Progenitor cell of endocrine pancreas (in vitro differentiated cells): ENCODE results near the gene SSNA1. TPM values are rescaled to one million over a fixed set of nuclear protein-coding genes. Genes with fewer than 3 reads are reported as not detected.

Experiments
- DNase-seq: peaks from one replicate; pipeline ENCODE4 v3.0.0; 2021; ENCODE audit warnings: low spot score; ENCODE audit not compliant: unreplicated experiment
- H3K27ac Mint-ChIP-seq: 2 replicates; pipeline ENCODE4 v1.8.0; 2021; ENCODE audit warnings: mild to moderate bottlenecking, moderate library complexity, mixed read lengths
- H3K27me3 Mint-ChIP-seq: 2 replicates; pipeline ENCODE4 v1.8.0; 2021; ENCODE audit warnings: mixed read lengths
- H3K36me3 Mint-ChIP-seq: 2 replicates; pipeline ENCODE4 v1.8.0; 2022; ENCODE audit warnings: mixed read lengths; ENCODE audit not compliant: insufficient read depth
- H3K4me1 Mint-ChIP-seq: 2 replicates; pipeline ENCODE4 v1.8.0; 2021; ENCODE audit warnings: low read depth, mixed read lengths
- H3K4me3 Mint-ChIP-seq: 2 replicates; pipeline ENCODE4 v1.8.0; 2021; ENCODE audit warnings: low read depth, mild to moderate bottlenecking, moderate library complexity, mixed read lengths
- H3K9me3 Mint-ChIP-seq: 2 replicates; pipeline ENCODE4 v1.8.0; 2021; ENCODE audit warnings: low read depth, mixed read lengths
- total RNA-seq: library from RNA; stranded (reverse); gene quantifications from 2 replicates; pipeline ENCODE4 v1.2.1, GENCODE V29; 2021
- TF ChIP-seq, protein P1 (sequence below): fragments of 200-600 bp; sonication (generic); IDR thresholded peaks from one replicate; pipeline ENCODE4 v1.5.0; 2021; ENCODE audit warnings: antibody characterized with exemption, mild to moderate bottlenecking; ENCODE audit not compliant: unreplicated experiment

Gene SSNA1
- total RNA-seq, 1 donor from 2014 or later: 52.5 TPM

DNA sequence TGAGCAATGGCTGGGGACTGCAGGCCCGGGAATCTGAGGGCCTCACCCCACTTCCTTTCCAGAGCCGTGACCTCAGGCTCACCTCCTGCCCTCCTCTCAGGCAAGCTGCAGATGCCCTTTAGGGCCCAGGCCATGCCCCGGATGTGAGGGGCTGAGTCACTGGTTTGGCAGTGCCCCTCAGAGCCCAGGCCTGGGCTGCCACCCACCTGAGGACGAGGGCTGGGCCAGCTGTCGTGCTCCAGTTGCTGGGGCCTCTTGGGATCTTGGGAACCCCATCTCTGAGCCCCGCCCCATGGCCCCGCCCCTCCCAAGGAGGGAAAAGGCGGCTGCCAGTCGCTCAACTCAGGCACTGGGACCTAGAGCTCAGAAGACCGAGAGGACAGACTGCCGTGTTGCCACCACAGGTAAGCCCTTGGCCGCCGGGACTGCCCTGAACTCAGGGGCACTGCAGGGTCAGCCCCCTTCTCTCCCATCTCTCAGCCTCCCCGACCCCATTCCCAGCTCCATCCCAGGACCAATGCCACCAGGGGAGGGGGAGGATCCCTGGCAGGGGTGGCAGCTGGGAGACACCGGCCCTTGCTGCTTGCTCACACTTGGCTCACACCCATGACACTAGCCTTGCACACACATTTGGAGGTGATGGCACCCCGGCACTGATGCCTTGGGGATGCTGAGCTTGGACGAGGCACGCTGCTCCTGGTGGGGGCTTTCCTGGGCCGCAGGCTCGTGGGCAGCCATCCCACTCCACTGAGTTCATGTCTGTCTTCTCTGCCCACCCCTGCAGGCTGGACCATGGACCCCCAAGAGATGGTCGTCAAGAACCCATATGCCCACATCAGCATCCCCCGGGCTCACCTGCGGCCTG lies 36.6 kb downstream of the SSNA1 start, which contains the start of gene CYSRT1:
TSS of gene CYSRT1 (plus strand) at position 345 of the 865 bp plus-strand sequence. CDS start at position 793, 448 bp downstream.
- Mint-ChIP-seq H3K36me3 (no peaks in the 10 kb centered on the region), H3K4me1 (peaks cover 9% of the 10 kb centered on the region), H3K27me3 (no peaks in the 10 kb centered on the region), H3K9me3 (no peaks in the 10 kb centered on the region), H3K4me3 (peak within 1 kb of the TSS; percentile 78), H3K27ac (peak within 1 kb of the TSS; percentile 69)
- DNase-seq: no peak
- TF ChIP-seq, protein P1, sequence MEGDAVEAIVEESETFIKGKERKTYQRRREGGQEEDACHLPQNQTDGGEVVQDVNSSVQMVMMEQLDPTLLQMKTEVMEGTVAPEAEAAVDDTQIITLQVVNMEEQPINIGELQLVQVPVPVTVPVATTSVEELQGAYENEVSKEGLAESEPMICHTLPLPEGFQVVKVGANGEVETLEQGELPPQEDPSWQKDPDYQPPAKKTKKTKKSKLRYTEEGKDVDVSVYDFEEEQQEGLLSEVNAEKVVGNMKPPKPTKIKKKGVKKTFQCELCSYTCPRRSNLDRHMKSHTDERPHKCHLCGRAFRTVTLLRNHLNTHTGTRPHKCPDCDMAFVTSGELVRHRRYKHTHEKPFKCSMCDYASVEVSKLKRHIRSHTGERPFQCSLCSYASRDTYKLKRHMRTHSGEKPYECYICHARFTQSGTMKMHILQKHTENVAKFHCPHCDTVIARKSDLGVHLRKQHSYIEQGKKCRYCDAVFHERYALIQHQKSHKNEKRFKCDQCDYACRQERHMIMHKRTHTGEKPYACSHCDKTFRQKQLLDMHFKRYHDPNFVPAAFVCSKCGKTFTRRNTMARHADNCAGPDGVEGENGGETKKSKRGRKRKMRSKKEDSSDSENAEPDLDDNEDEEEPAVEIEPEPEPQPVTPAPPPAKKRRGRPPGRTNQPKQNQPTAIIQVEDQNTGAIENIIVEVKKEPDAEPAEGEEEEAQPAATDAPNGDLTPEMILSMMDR: no peak

DNA sequence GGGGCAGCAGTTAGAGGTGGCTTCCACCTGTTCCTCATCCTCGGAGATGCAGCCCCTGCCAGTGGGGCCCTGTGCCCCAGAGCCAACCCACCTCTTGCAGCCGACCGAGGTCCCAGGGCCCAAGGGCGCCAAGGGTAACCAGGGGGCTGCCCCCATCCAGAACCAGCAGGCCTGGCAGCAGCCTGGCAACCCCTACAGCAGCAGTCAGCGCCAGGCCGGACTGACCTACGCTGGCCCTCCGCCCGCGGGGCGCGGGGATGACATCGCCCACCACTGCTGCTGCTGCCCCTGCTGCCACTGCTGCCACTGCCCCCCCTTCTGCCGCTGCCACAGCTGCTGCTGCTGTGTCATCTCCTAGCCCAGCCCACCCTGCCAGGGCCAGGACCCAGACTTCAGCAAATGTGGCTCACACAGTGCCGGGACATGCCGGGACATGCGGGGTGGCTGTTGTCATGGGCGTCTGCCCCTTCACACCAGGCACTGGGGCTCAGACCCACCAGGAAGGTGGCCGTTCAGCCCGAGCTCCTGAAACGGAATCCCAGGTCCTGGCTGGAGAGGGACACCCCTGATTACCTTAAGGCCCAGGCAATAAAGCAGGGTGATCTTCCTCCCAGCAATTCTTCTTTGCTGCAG lies 37.3 kb downstream of the SSNA1 start:
- DNase-seq: no peak
- Mint-ChIP-seq H3K4me3 (no peak overlapping the region), H3K27ac (no peak overlapping the region)

DNA sequence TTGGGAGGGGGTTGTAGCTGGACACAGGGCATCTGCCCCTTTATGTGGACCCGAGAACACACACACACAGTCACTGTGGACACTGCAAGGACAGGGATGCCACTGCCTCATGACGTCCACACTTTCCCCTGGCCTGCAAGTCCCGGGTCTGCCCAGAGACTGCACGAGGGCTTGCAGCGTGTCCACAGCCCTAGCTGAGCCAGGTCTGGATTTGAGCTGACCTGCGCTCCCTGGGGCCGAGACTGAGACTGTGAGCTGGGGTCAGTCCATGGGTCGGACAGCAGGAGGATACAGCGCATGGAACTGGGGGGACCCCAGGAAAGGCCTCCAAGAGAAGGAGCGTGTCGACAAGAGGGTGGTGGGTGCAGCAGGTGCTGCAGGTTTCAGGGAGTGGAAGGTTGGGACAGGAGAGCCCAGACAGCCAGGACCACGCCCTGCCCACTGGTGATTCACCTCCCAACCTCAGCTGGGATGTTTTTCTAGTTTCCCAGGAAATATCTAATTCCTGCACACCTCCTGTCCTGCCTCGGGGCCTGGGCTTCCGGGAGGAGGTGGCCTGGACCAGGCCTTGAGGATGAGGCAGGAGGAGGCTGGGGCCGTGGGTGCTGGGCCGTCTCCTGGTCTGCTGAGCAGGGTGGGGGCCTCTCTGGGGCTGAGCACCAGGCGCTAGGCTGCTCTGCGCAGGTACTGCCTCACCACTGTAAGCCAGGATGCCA lies 38.0 kb downstream of the SSNA1 start:
- TF ChIP-seq, protein P1: no peak
- Mint-ChIP-seq H3K27ac (no peak overlapping the region), H3K27me3 (no peaks in the 10 kb centered on the region), H3K9me3 (no peaks in the 10 kb centered on the region), H3K4me1 (peaks cover 9% of the 10 kb centered on the region), H3K4me3 (no peak overlapping the region), H3K36me3 (no peaks in the 10 kb centered on the region)
- no peak for DNase-seq

More for the DNA sequence above, 37.3 kb downstream of the SSNA1 start:
- H3K9me3 Mint-ChIP-seq: no peaks in the 10 kb centered on the region
- TF ChIP-seq, protein P1: no peak
- H3K36me3 Mint-ChIP-seq: no peaks in the 10 kb centered on the region
- peaks cover 9% of the 10 kb centered on the region for H3K4me1 Mint-ChIP-seq
- H3K27me3 Mint-ChIP-seq: no peaks in the 10 kb centered on the region

DNA sequence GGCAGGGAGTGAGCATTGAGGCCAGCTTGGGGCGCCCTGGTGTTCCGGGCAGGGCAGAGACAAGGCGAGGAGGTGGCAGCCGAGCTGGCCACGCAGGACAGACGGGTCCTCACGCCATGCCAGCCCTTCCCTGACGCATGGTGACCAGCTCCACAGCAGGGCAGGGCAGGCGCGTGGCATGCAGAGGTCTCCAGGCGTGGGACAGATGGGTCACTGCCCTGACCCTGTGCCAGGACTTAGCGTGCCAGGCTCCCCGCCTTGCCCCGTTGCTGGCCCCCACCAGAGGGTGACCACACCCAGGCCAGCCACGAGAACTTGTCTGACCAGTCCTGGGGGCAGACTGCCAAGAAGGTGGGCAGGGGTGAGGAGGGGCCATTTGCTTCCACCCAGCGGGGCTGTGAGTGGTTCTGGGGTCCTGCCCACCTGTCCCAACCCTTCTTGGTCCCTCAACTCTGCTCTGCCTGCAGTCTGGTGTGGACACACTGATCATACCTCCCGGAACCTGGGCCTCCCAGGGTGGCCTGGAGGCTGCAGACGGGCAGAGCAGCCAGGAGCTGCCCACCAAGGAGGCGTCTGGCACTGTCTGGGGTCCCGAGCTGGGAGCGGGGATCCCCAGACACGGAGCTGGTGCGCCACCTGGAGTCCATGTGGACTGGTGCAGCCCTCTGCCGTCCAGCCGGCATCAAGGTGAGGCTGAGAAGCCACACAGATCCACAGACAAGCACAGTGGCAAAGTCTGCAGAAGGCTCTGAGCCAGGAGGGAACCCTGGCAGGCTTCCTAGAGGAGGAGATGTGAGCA lies 38.8 kb downstream of the SSNA1 start, which contains the start of gene RNF224:
TSS of gene RNF224 (plus strand) at position 449 of the 799 bp plus-strand sequence. CDS start 834 bp downstream, outside the sequence.
- no peaks in the 10 kb centered on the region for H3K36me3 Mint-ChIP-seq
- H3K4me3 Mint-ChIP-seq: peak within 1 kb of the TSS; percentile 51
- no peaks in the 10 kb centered on the region for H3K9me3 Mint-ChIP-seq
- H3K27ac Mint-ChIP-seq: peak within 1 kb of the TSS; percentile 89
- peak; percentile 80 for DNase-seq
- no peaks in the 10 kb centered on the region for H3K27me3 Mint-ChIP-seq
- TF ChIP-seq, protein P1: peak; percentile 87
- peaks cover 9% of the 10 kb centered on the region for H3K4me1 Mint-ChIP-seq
